ENCODE data around the gene SGPL1. TPM values are rescaled to one million over a fixed set of nuclear protein-coding genes. Genes with fewer than 3 reads are reported as not detected.

The SGPL1 gene
- total RNA-seq, 1 experiment from 2014 or later, result 52.6 TPM

GRCh38 chr10:70913893-70914240, 98.1 kb downstream of the SGPL1 start:
- no peak overlapping the region for H3K4ac ChIP-seq (ENCODE audit: low read depth, low read length)
- Mint-ChIP-seq H3K27ac (no peak overlapping the region), H3K4me3 (no peak overlapping the region), H3K36me3 (ENCODE audit: insufficient read depth in 1 of 3, low read depth in 3 of 3) (no peaks in the 10 kb centered on the region), H3K27me3 (ENCODE audit: low read depth) (peaks cover 11% of the 10 kb centered on the region), H3K9me3 (peaks cover 0 to 2% of the 10 kb centered on the region in 2 experiments; a peak in 1 of 5 replicates), H3K4me1 (0 out of 4 replicates have a peak, but pooled peaks cover 0 to 4% of the 10 kb centered on the region in 2 experiments)
- no peaks in the 10 kb centered on the region for H3K9me3 ChIP-seq (ENCODE audit: control insufficient read depth, low read depth, low read length)
- H2BK12ac ChIP-seq (ENCODE audit: insufficient read length, low read depth, low read length), result no peak overlapping the region
- DNase-seq, result no peak
- H4K8ac ChIP-seq (replicated peaks; ENCODE audit: insufficient read length, low read depth, low read length), result no peak overlapping the region
- no peak overlapping the region for H2BK20ac ChIP-seq (ENCODE audit: low read depth, low read length, poor library complexity, severe bottlenecking)
- no peak overlapping the region for H2BK15ac ChIP-seq (ENCODE audit: low read depth, low read length)
- no peak overlapping the region for H3K18ac ChIP-seq (ENCODE audit: insufficient read length, low read depth, low read length)
- H3K4me1 ChIP-seq (ENCODE audit: insufficient read depth, low read length), result no peaks in the 10 kb centered on the region
- H3K9ac ChIP-seq (ENCODE audit: extremely low read depth, insufficient read length, low read length), result no peak overlapping the region
- H3T11ph ChIP-seq (ENCODE audit: low read length), result no peak overlapping the region
- H3K27ac ChIP-seq (ENCODE audit: insufficient read length, low read depth, low read length), result no peak overlapping the region
- no peaks in the 10 kb centered on the region for H3K79me2 ChIP-seq (ENCODE audit: insufficient read depth, low read length)
- H4K91ac ChIP-seq (ENCODE audit: insufficient read length, low read depth, low read length), result no peak overlapping the region
- no peak overlapping the region for H4K5ac ChIP-seq (ENCODE audit: insufficient read length, low read depth, low read length)
- no peak overlapping the region for H3K23ac ChIP-seq (ENCODE audit: insufficient read length, low read depth, low read length)
- TF ChIP-seq CTCF (conservative IDR thresholded peaks at IDR 0.05), result no peak
- peaks cover 5% of the 10 kb centered on the region for H4K20me1 ChIP-seq (ENCODE audit: control insufficient read depth, insufficient read depth, insufficient read length)
- H2BK5ac ChIP-seq (ENCODE audit: insufficient read length, low read length), result no peak overlapping the region
- no peaks in the 10 kb centered on the region for H3K79me1 ChIP-seq (ENCODE audit: insufficient read depth, low read depth, low read length, poor library complexity, severe bottlenecking)
- H3K27me3 ChIP-seq (ENCODE audit: insufficient read depth, low read length), result no peaks in the 10 kb centered on the region
- no peak overlapping the region for H2AK5ac ChIP-seq (ENCODE audit: insufficient read length, low read length)
- no peak overlapping the region for H2AFZ ChIP-seq (ENCODE audit: low read length)
- H3K23me2 ChIP-seq (ENCODE audit: insufficient read length, low read depth, low read length, poor library complexity, severe bottlenecking), result no peaks in the 10 kb centered on the region
- H2BK120ac ChIP-seq (ENCODE audit: low read depth, low read length, poor library complexity, severe bottlenecking), result no peak overlapping the region
- WGBS (ENCODE audit: extremely low coverage, insufficient read length, low lambda C conversion rate), result no CpG with 5 or more reads among the region's 3 CpGs
- H3K56ac ChIP-seq (ENCODE audit: insufficient read length, low read depth, low read length), result no peak overlapping the region
- no peak overlapping the region for H3K4me2 ChIP-seq (ENCODE audit: insufficient read depth, insufficient read length, low read length)
- H3K14ac ChIP-seq (ENCODE audit: insufficient read depth, low read length), result no peak overlapping the region
